ENCODE measurements around the gene HOXC4. TPM values are rescaled to one million over a fixed set of nuclear protein-coding genes. Genes with fewer than 3 reads are reported as not detected.

Gene HOXC4
- total and polyA plus RNA-seq, 4 donors = 0.02 TPM; not detected in 3

- H3K4me3 ChIP-seq (ENCODE audit: low read depth in 1 of 3, low read length in 3 of 3) = no peak overlapping the region
- no peak for TF ChIP-seq GABPA (IDR thresholded peaks at IDR 0.05 in 1 of 2, conservative IDR thresholded peaks at IDR 0.05 in 1 of 2)
- TF ChIP-seq REST (IDR thresholded peaks at IDR 0.05) = no peak
- no peak for TF ChIP-seq CTCF (IDR thresholded peaks at IDR 0.05; ENCODE audit: low read depth, low read length, missing input control)
- no peak for TF ChIP-seq SP1 (IDR thresholded peaks at IDR 0.05)
- TF ChIP-seq FOXA1 (IDR thresholded peaks at IDR 0.05) = no peak
- no peak for TF ChIP-seq MAX (IDR thresholded peaks at IDR 0.05)
- no peak for TF ChIP-seq EGR1 (IDR thresholded peaks at IDR 0.05; ENCODE audit: low read depth in 2 of 2)
- no peak for TF ChIP-seq HNF4A (conservative IDR thresholded peaks at IDR 0.05)
- TF ChIP-seq FOXA2 (IDR thresholded peaks at IDR 0.05) = no peak
- no peak for TF ChIP-seq ZBTB33 (IDR thresholded peaks at IDR 0.05)
- TF ChIP-seq RXRA (IDR thresholded peaks at IDR 0.05) = no peak
- TF ChIP-seq TAF1 (conservative IDR thresholded peaks at IDR 0.05) = no peak
- TF ChIP-seq ATF3 (IDR thresholded peaks at IDR 0.05) = no peak
- no peak for TF ChIP-seq RAD21 (IDR thresholded peaks at IDR 0.05)
- TF ChIP-seq YY1 (IDR thresholded peaks at IDR 0.05) = no peak
- TF ChIP-seq JUND (IDR thresholded peaks at IDR 0.05) = no peak
- no peak for TF ChIP-seq NR2F2 (IDR thresholded peaks at IDR 0.05)
- no peak for TF ChIP-seq HNF4G (IDR thresholded peaks at IDR 0.05)
- H3K36me3 ChIP-seq (ENCODE audit: control insufficient read depth in 4 of 4, insufficient read depth in 3 of 4, low read depth in 1 of 4, low read length in 3 of 4) = no peaks in the 10 kb centered on the region
- 16% methylated on average over 27 of the region's 27 CpGs for WGBS
- H3K27ac ChIP-seq (ENCODE audit: low read depth in 1 of 2, low read length in 2 of 2) = no peak overlapping the region
- no peaks in the 10 kb centered on the region for H3K4me1 ChIP-seq (ENCODE audit: control insufficient read depth in 4 of 4, insufficient read depth in 4 of 4, low read length in 3 of 4)
- DNase-seq (ENCODE audit: low spot score) = no peak
- H3K9me3 ChIP-seq (ENCODE audit: control insufficient read depth in 4 of 4, low read length in 3 of 4) = no peaks in the 10 kb centered on the region
- no peak overlapping the region for H3K9ac ChIP-seq (ENCODE audit: low read depth in 1 of 2, low read length in 2 of 2)
- peaks cover 9 to 41% (median 23%) of the 10 kb centered on the region in 4 donors for H3K27me3 ChIP-seq (ENCODE audit: control insufficient read depth in 4 of 4, insufficient read depth in 4 of 4, low read length in 3 of 4)
These were observed 6.9 kb upstream of the HOXC4 start for GRCh38 chr12:54046809-54047159.
